Type B pancreatic cell (in vitro differentiated cells): ENCODE data around the gene PROSER3. TPM values are rescaled to one million over a fixed set of nuclear protein-coding genes. Genes with fewer than 3 reads are reported as not detected.
A peak's percentile ranks its signal among the peaks of the same experiment; 100 is the strongest.

Experiments
- DNase-seq: peaks from one replicate; pipeline ENCODE4 v3.0.0; 2021; ENCODE audit warnings: mixed read lengths; ENCODE audit not compliant: unreplicated experiment; ENCODE audit errors: extremely low spot score
- H3K27ac Mint-ChIP-seq: 2 replicates; pipeline ENCODE4 v1.8.0; 2021; ENCODE audit warnings: mild to moderate bottlenecking, mixed read lengths
- H3K27me3 Mint-ChIP-seq: 2 replicates; pipeline ENCODE4 v1.8.0; 2021; ENCODE audit warnings: mixed read lengths
- H3K36me3 Mint-ChIP-seq: 2 replicates; pipeline ENCODE4 v1.8.0; 2021; ENCODE audit warnings: mixed read lengths
- H3K4me1 Mint-ChIP-seq: one replicate; pipeline ENCODE4 v1.8.0; 2021; ENCODE audit warnings: mixed read lengths; ENCODE audit not compliant: unreplicated experiment
- H3K4me3 Mint-ChIP-seq: 2 replicates; pipeline ENCODE4 v1.8.0; 2021; ENCODE audit warnings: mild to moderate bottlenecking, mixed read lengths
- H3K9me3 Mint-ChIP-seq: 2 replicates; pipeline ENCODE4 v1.8.0; 2021; ENCODE audit warnings: mixed read lengths
- CTCF ChIP-seq: fragments of 200-600 bp; sonication (generic); conservative IDR thresholded peaks from 2 replicates; pipeline ENCODE4 v1.5.0; 2021; ENCODE audit warnings: antibody characterized with exemption, mild to moderate bottlenecking
- total RNA-seq: library from RNA; stranded (reverse); gene quantifications from 2 replicates; pipeline ENCODE4 v1.2.1, GENCODE V29; 2021; ENCODE audit warnings: low replicate concordance

PROSER3 gene
- total RNA-seq, 1 donor from 2014 or later: 48.0 TPM

- Mint-ChIP-seq H3K27ac (peak overlapping the region; percentile 100), H3K4me1 (peaks cover 26% of the 10 kb centered on the region), H3K4me3 (peak overlapping the region; percentile 99), H3K36me3 (peaks cover under 1% of the 10 kb centered on the region), H3K9me3 (no peaks in the 10 kb centered on the region), H3K27me3 (no peaks in the 10 kb centered on the region)
- DNase-seq: no peak
- TF ChIP-seq CTCF: no peak
Observed at GRCh38 chr19:35743640-35744429, 14.1 kb upstream of the PROSER3 start.

- TF ChIP-seq CTCF: peak; percentile 57
- no peaks in the 10 kb centered on the region for H3K9me3 Mint-ChIP-seq
- H3K36me3 Mint-ChIP-seq: no peaks in the 10 kb centered on the region
- H3K27ac Mint-ChIP-seq: peak overlapping the region; percentile 100
- H3K27me3 Mint-ChIP-seq: no peaks in the 10 kb centered on the region
- peak; percentile 94 for DNase-seq
- peak overlapping the region; percentile 99 for H3K4me3 Mint-ChIP-seq
- peaks cover 30% of the 10 kb centered on the region for H3K4me1 Mint-ChIP-seq
Observed at GRCh38 chr19:35744430-35745327, 13.3 kb upstream of the PROSER3 start.

- H3K4me3 Mint-ChIP-seq: peak within 1 kb of the TSS; percentile 99
- H3K27ac Mint-ChIP-seq: peak within 1 kb of the TSS; percentile 100
- H3K4me1 Mint-ChIP-seq: peaks cover 30% of the 10 kb centered on the region
- DNase-seq: peak; percentile 97
- no peaks in the 10 kb centered on the region for H3K36me3 Mint-ChIP-seq
- no peaks in the 10 kb centered on the region for H3K9me3 Mint-ChIP-seq
- no peaks in the 10 kb centered on the region for H3K27me3 Mint-ChIP-seq
- TF ChIP-seq CTCF: no peak
Observed at GRCh38 chr19:35745328-35746086, 12.5 kb upstream of the PROSER3 start, which contains the start of the genes PSENEN and U2AF1L4. Gene PSENEN (plus strand): TSS chr19:35745651. CDS start chr19:35745931, 280 bp downstream. Gene U2AF1L4 (minus strand): TSS chr19:35745418. CDS start chr19:35745391, 27 bp downstream.

- Mint-ChIP-seq H3K4me1 (peaks cover 30% of the 10 kb centered on the region), H3K27me3 (no peaks in the 10 kb centered on the region), H3K36me3 (no peaks in the 10 kb centered on the region), H3K27ac (peak overlapping the region; percentile 100), H3K9me3 (no peaks in the 10 kb centered on the region), H3K4me3 (peak overlapping the region; percentile 99)
- DNase-seq: no peak
- TF ChIP-seq CTCF: no peak
Observed at GRCh38 chr19:35746087-35746462, 11.9 kb upstream of the PROSER3 start.

GRCh38 chr19:35746531-35746930 lies 11.4 kb upstream of the PROSER3 start:
- Mint-ChIP-seq H3K9me3 (no peaks in the 10 kb centered on the region), H3K36me3 (no peaks in the 10 kb centered on the region), H3K27me3 (no peaks in the 10 kb centered on the region), H3K4me1 (peaks cover 30% of the 10 kb centered on the region), H3K4me3 (peak overlapping the region; percentile 99), H3K27ac (peak overlapping the region; percentile 100)
- DNase-seq: no peak
- no peak for TF ChIP-seq CTCF
